ENCODE results near the gene RASGRF2.

The RASGRF2 gene

GRCh38 chr5:81208904-81209303 is 248.7 kb downstream of the RASGRF2 start:
- H3K36me3 ChIP-seq, result no peaks in the 10 kb centered on the region
- intact Hi-C loops (cut with DNase I; ENCODE audit: low total_unique reads), result no loop called here
- no peak for DNase-seq
- no peaks in the 10 kb centered on the region for H3K4me1 ChIP-seq
- H3K27ac ChIP-seq, result no peak overlapping the region
- TF ChIP-seq CTCF (IDR thresholded peaks at IDR 0.05), result no peak
- H3K9me3 ChIP-seq, result no peaks in the 10 kb centered on the region
- H3K4me3 ChIP-seq, result no peak overlapping the region
- no peaks in the 10 kb centered on the region for H3K27me3 ChIP-seq

GRCh38 chr5:81209386-81209785 is 249.2 kb downstream of the RASGRF2 start:
- intact Hi-C loops (cut with DNase I; ENCODE audit: low total_unique reads), result no loop called here
- Histone ChIP-seq H3K27me3 (no peaks in the 10 kb centered on the region), H3K36me3 (no peaks in the 10 kb centered on the region), H3K4me3 (no peak overlapping the region), H3K27ac (no peak overlapping the region), H3K4me1 (no peaks in the 10 kb centered on the region), H3K9me3 (no peaks in the 10 kb centered on the region)
- no peak for DNase-seq
- TF ChIP-seq CTCF (IDR thresholded peaks at IDR 0.05), result no peak

- Histone ChIP-seq H3K27ac (no peak overlapping the region), H3K27me3 (no peaks in the 10 kb centered on the region), H3K9me3 (no peaks in the 10 kb centered on the region), H3K36me3 (no peaks in the 10 kb centered on the region), H3K4me3 (no peak overlapping the region), H3K4me1 (no peaks in the 10 kb centered on the region)
- no peak for TF ChIP-seq CTCF (IDR thresholded peaks at IDR 0.05)
- intact Hi-C loops (cut with DNase I; ENCODE audit: low total_unique reads), result no loop called here
- DNase-seq, result no peak
Measured at GRCh38 chr5:81209869-81210493, 249.8 kb downstream of the RASGRF2 start.

GRCh38 chr5:81212211-81212751 is 252.1 kb downstream of the RASGRF2 start:
- intact Hi-C loops (cut with DNase I; ENCODE audit: low total_unique reads), result no loop called here
- no peaks in the 10 kb centered on the region for H3K36me3 ChIP-seq
- no peaks in the 10 kb centered on the region for H3K27me3 ChIP-seq
- TF ChIP-seq CTCF (IDR thresholded peaks at IDR 0.05), result no peak
- H3K27ac ChIP-seq, result no peak overlapping the region
- H3K9me3 ChIP-seq, result no peaks in the 10 kb centered on the region
- H3K4me1 ChIP-seq, result no peaks in the 10 kb centered on the region
- no peak overlapping the region for H3K4me3 ChIP-seq
- no peak for DNase-seq

GRCh38 chr5:81213070-81213469 is 252.9 kb downstream of the RASGRF2 start:
- H3K9me3 ChIP-seq, result no peaks in the 10 kb centered on the region
- H3K4me3 ChIP-seq, result no peak overlapping the region
- DNase-seq, result no peak
- TF ChIP-seq CTCF (IDR thresholded peaks at IDR 0.05), result no peak
- H3K27me3 ChIP-seq, result no peaks in the 10 kb centered on the region
- no peaks in the 10 kb centered on the region for H3K4me1 ChIP-seq
- no peak overlapping the region for H3K27ac ChIP-seq
- intact Hi-C loops (cut with DNase I; ENCODE audit: low total_unique reads), result no loop called here
- H3K36me3 ChIP-seq, result no peaks in the 10 kb centered on the region

Measured in tibial artery (tissue), 4 donors.